Loucy (cell line): ENCODE data around the gene MOXD1.

ENCODE experiments used
- H2AFZ ChIP-seq: fragments of 200-600 bp; sonication (generic); 2 replicates; pipeline ENCODE4 v1.6.0; 2016; ENCODE audit warnings: antibody characterized with exemption, mild to moderate bottlenecking, low read length, moderate library complexity
- H3F3A ChIP-seq: fragments of 200-600 bp; 2 replicates; pipeline ENCODE4 v1.6.0; 2016; ENCODE audit warnings: antibody characterized with exemption, low read depth, mild to moderate bottlenecking
- H3K27me3 ChIP-seq: fragments of 200-600 bp; sonication (generic); 2 replicates; pipeline ENCODE4 v1.6.1; 2014; ENCODE audit warnings: low read length, mild to moderate bottlenecking; ENCODE audit not compliant: insufficient read depth, poor library complexity, severe bottlenecking
- H3K36me3 ChIP-seq: fragments of 200-600 bp; sonication (generic); 2 replicates; pipeline ENCODE4 v1.6.1; 2016; ENCODE audit warnings: low read length; ENCODE audit not compliant: insufficient read depth
- H3K4me1 ChIP-seq: fragments of 200-600 bp; sonication (generic); 2 replicates; pipeline ENCODE4 v1.5.1; 2014; ENCODE audit warnings: low read length, mild to moderate bottlenecking; ENCODE audit not compliant: insufficient read depth, poor library complexity, severe bottlenecking
- H3K4me2 ChIP-seq: fragments of 200-600 bp; sonication (generic); 2 replicates; pipeline ENCODE4 v1.6.0; 2014; ENCODE audit warnings: antibody characterized with exemption, low read length, low read depth, mild to moderate bottlenecking; ENCODE audit not compliant: poor library complexity, severe bottlenecking
- H3K4me3 ChIP-seq: fragments of 200-600 bp; sonication (generic); 2 replicates; pipeline ENCODE4 v1.5.1; 2014; ENCODE audit warnings: low read length, mild to moderate bottlenecking, mixed read lengths; ENCODE audit not compliant: poor library complexity, severe bottlenecking
- H3K79me2 ChIP-seq: fragments of 200-600 bp; sonication (generic); 2 replicates; pipeline ENCODE4 v1.6.1; 2014; ENCODE audit warnings: low read length; ENCODE audit not compliant: insufficient read depth
- H3K9ac ChIP-seq: fragments of 200-600 bp; sonication (generic); 2 replicates; pipeline ENCODE4 v1.6.0; 2014; ENCODE audit warnings: mild to moderate bottlenecking, low read depth, low read length, moderate library complexity; ENCODE audit not compliant: poor library complexity, severe bottlenecking
- H3K9me2 ChIP-seq: fragments of 200-600 bp; sonication (generic); replicated peaks from 2 replicates; pipeline ENCODE4 v1.6.1; 2016; ENCODE audit warnings: low read depth, low read length, mixed read lengths
- H3K9me3 ChIP-seq: fragments of 200-600 bp; sonication (generic); 2 replicates; pipeline ENCODE4 v1.6.1; 2014; ENCODE audit warnings: mild to moderate bottlenecking, antibody characterized with exemption, low read length, low read depth; ENCODE audit not compliant: insufficient read depth
- H4K20me1 ChIP-seq: fragments of 200-600 bp; sonication (generic); 2 replicates; pipeline ENCODE4 v1.6.0; 2014; ENCODE audit warnings: antibody characterized with exemption, low read length, mild to moderate bottlenecking; ENCODE audit not compliant: insufficient read depth, poor library complexity, severe bottlenecking
- CTCF ChIP-seq: fragments of 200-600 bp; sonication (generic); conservative IDR thresholded peaks from 2 replicates; pipeline ENCODE4 v1.5.1; 2014; ENCODE audit warnings: mild to moderate bottlenecking, antibody characterized with exemption, low read length
- EZH2phosphoT487 ChIP-seq: fragments of 200-600 bp; IDR thresholded peaks from 2 replicates; pipeline ENCODE4 v1.6.1; 2018; ENCODE audit warnings: antibody characterized with exemption, mild to moderate bottlenecking, moderate library complexity, borderline replicate concordance

The MOXD1 gene

DNA sequence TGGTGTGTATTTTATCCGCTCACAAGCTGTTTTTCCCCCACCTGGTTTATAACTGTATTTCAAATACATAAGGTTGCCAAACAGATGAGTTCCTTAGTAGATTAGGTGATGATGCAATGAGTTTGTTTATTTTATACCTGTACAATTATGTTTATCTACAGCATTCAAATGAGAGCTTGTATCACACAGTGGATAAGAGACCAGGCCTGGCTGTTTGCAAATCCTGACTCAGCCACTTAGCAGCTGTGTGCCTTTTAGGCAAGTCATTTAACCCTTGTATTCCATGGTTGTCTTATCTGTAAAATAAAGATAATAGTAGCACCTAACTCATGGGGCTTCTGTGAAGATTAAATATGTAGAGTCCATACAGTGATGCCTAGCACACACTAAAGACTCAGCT lies 143.7 kb downstream of the MOXD1 start:
- Histone ChIP-seq H3K27me3 (peaks cover 3% of the 10 kb centered on the region), H3K36me3 (no peaks in the 10 kb centered on the region), H2AFZ (no peak overlapping the region), H3K9me3 (no peaks in the 10 kb centered on the region), H3K79me2 (no peaks in the 10 kb centered on the region), H3K4me3 (no peak overlapping the region), H3K4me1 (no peaks in the 10 kb centered on the region), H4K20me1 (no peaks in the 10 kb centered on the region), H3F3A (no peaks in the 10 kb centered on the region), H3K4me2 (no peak overlapping the region), H3K9me2 (no peaks in the 10 kb centered on the region), H3K9ac (no peak overlapping the region)
- no peak for TF ChIP-seq EZH2phosphoT487
- TF ChIP-seq CTCF: no peak

GRCh38 chr6:132256457-132256856 lies 144.8 kb downstream of the MOXD1 start:
- no peak overlapping the region for H3K9ac ChIP-seq
- no peaks in the 10 kb centered on the region for H3K9me3 ChIP-seq
- H3K9me2 ChIP-seq: no peaks in the 10 kb centered on the region

GRCh38 chr6:132253906-132254305 lies 147.4 kb downstream of the MOXD1 start:
- Histone ChIP-seq H3K27me3 (peaks cover 3% of the 10 kb centered on the region), H4K20me1 (no peaks in the 10 kb centered on the region), H3K9me2 (no peaks in the 10 kb centered on the region), H2AFZ (no peak overlapping the region), H3K9ac (no peak overlapping the region), H3K4me3 (no peak overlapping the region), H3K4me1 (no peaks in the 10 kb centered on the region), H3K36me3 (no peaks in the 10 kb centered on the region), H3F3A (no peaks in the 10 kb centered on the region), H3K9me3 (no peaks in the 10 kb centered on the region), H3K79me2 (no peaks in the 10 kb centered on the region), H3K4me2 (no peak overlapping the region)
- no peak for TF ChIP-seq CTCF
- no peak for TF ChIP-seq EZH2phosphoT487

More at GRCh38 chr6:132256457-132256856, 144.8 kb downstream of the MOXD1 start:
- no peak overlapping the region for H3K4me3 ChIP-seq
- no peak overlapping the region for H2AFZ ChIP-seq
- no peaks in the 10 kb centered on the region for H3F3A ChIP-seq
- peaks cover 3% of the 10 kb centered on the region for H3K27me3 ChIP-seq
- H3K36me3 ChIP-seq: no peaks in the 10 kb centered on the region
- H3K4me1 ChIP-seq: no peaks in the 10 kb centered on the region
- TF ChIP-seq CTCF: no peak
- no peaks in the 10 kb centered on the region for H3K79me2 ChIP-seq
- H3K4me2 ChIP-seq: no peak overlapping the region
- H4K20me1 ChIP-seq: no peaks in the 10 kb centered on the region
